Measurements from ENCODE around the gene ZDHHC14. TPM values are rescaled to one million over a fixed set of nuclear protein-coding genes. Genes with fewer than 3 reads are reported as not detected.
A peak's percentile ranks its signal among the peaks of the same experiment; 100 is the strongest.

Gene ZDHHC14
- total RNA-seq (2021; fragmentation: NEBNext Ultra II Directional; extraction: Animal tissue kit (Norgen Biotek cat#: 25700)) (5.3 and 7.4 TPM in 2 replicates), polyA plus RNA-seq (2011; rRNA removed) (2.9 and 4.3 TPM in 2 replicates), polyA minus RNA-seq (2011; rRNA and poly(A)+ RNA removed) (1.9 and 2.7 TPM in 2 replicates)
- polyA plus RNA-seq (2011; cell fraction: cytosol; rRNA removed), result 3.4 TPM
- polyA plus RNA-seq (2011; cell fraction: nucleus; rRNA removed), result 4.9 TPM
- polyA plus RNA-seq (2012, experiment 1 of 2), result 2.4 to 3.7 TPM (median 3.0 TPM) in 4 replicates
- 12.4 TPM for polyA plus RNA-seq (2012, experiment 2 of 2)
- 10.0 TPM for polyA plus RNA-seq (2013, experiment 1 of 2)
- polyA plus RNA-seq (2013, experiment 2 of 2), result 10.5 TPM
- 2.9 TPM for polyA minus RNA-seq (2011; cell fraction: cytosol; rRNA and poly(A)+ RNA removed)
- 4.9 TPM for polyA minus RNA-seq (2011; cell fraction: nucleus; rRNA and poly(A)+ RNA removed)
- long read RNA-seq, experiment 1, partial matches to known transcripts, result 0 of 6 reads
- long read RNA-seq, experiment 1, other reads (novel, unspliced or antisense), result 4 of 6 reads
- long read RNA-seq, experiment 2, partial matches to known transcripts, result 0 of 1 reads
- long read RNA-seq, experiment 2, other reads (novel, unspliced or antisense), result 1 of 1 reads

GRCh38 chr6:157380779-157381561 lies at the start of gene ZDHHC14:
Gene ZDHHC14 (plus strand): TSS chr6:157381190.
- no peak for FAIRE-seq
- Histone ChIP-seq H2BK20ac (ENCODE audit: low read length) (no peak within 1 kb of the TSS), H3K4me1 (replicated peaks in 1 of 4; ENCODE audit: control insufficient read depth in 3 of 4, insufficient read depth in 4 of 4, low read length in 3 of 4) (peaks cover 0 to 4% (median 2%) of the 10 kb centered on the region in 4 experiments; a peak in 4 of 7 replicates), H3K27ac (ENCODE audit: low read depth, low read length) (no peak within 1 kb of the TSS), H2AFZ (ENCODE audit: low read length) (peak within 1 kb of the TSS; percentile 51; the same call in 1 of the 2 replicates), H3K14ac (ENCODE audit: insufficient read length) (no peak within 1 kb of the TSS), H2BK5ac (ENCODE audit: low read depth, low read length) (no peak within 1 kb of the TSS), H3K4me2 (ENCODE audit: insufficient read depth in 1 of 2, low read depth in 2 of 2, low read length in 2 of 2) (peak within 1 kb of the TSS; percentile 73 to 88), H3K79me1 (ENCODE audit: low read depth, low read length) (no peaks in the 10 kb centered on the region), H2AK5ac (ENCODE audit: low read depth, low read length) (no peak within 1 kb of the TSS), H3K23me2 (ENCODE audit: low read depth, low read length) (no peaks in the 10 kb centered on the region; the same call in 1 of the 2 replicates), H3K23ac (ENCODE audit: insufficient read length) (no peak within 1 kb of the TSS), H4K8ac (ENCODE audit: extremely low read depth, insufficient read depth, low read length) (peak within 1 kb of the TSS; percentile 28; the same call in 1 of the 2 replicates), H4K91ac (replicated peaks; ENCODE audit: insufficient read length, low read length) (peak within 1 kb of the TSS; percentile 10), H4K20me1 (replicated peaks in 1 of 2; ENCODE audit: control insufficient read depth in 1 of 2, insufficient read depth in 2 of 2, low read length in 2 of 2) (no peaks in the 10 kb centered on the region), H2BK12ac (ENCODE audit: low read depth, low read length) (no peak within 1 kb of the TSS), H2BK15ac (ENCODE audit: low read length) (no peak within 1 kb of the TSS), H3K18ac (ENCODE audit: extremely low read depth, low read length) (peak within 1 kb of the TSS; percentile 73; the same call in 1 of the 2 replicates), H3K4ac (replicated peaks; ENCODE audit: insufficient read length, low read depth, low read length) (no peak within 1 kb of the TSS), H3K9me3 (ENCODE audit: insufficient read depth in 2 of 2, low read depth in 1 of 2, low read length in 1 of 2) (no peaks in the 10 kb centered on the region), H3K4me3 (ENCODE audit: extremely low read depth in 1 of 4, insufficient read depth in 2 of 4, low read depth in 3 of 4, low read length in 4 of 4) (peak within 1 kb of the TSS; percentile 53 to 83 (median 65)), H3K79me2 (ENCODE audit: control insufficient read depth in 1 of 2, insufficient read depth in 2 of 2, low read length in 2 of 2) (no peaks in the 10 kb centered on the region; a peak in 1 of 4 replicates), H3K9ac (replicated peaks in 1 of 4; ENCODE audit: extremely low read depth in 1 of 4, low read depth in 3 of 4, low read length in 3 of 4) (peak within 1 kb of the TSS in 2 of 4 experiments; percentile 5 to 53; a peak in 3 of 7 replicates), H3K27me3 (replicated peaks in 1 of 4; ENCODE audit: control insufficient read depth in 3 of 4, extremely low read depth in 1 of 4, insufficient read depth in 3 of 4, low read length in 3 of 4) (peaks cover 5 to 19% (median 11%) of the 10 kb centered on the region in 4 experiments; a peak in 6 of 7 replicates), H3K36me3 (ENCODE audit: control insufficient read depth in 2 of 4, insufficient read depth in 4 of 4, low read length in 3 of 4) (no peaks in the 10 kb centered on the region), H4K5ac (ENCODE audit: insufficient read length, low read depth, low read length) (peak within 1 kb of the TSS; percentile 12), H2BK120ac (replicated peaks; ENCODE audit: low read depth, low read length) (no peak within 1 kb of the TSS), H3K56ac (replicated peaks; ENCODE audit: insufficient read length, low read depth, low read length) (peak within 1 kb of the TSS; percentile 80)
- 3% methylated on average over 46 of the region's 106 CpGs; no CpG with 5 or more reads in 1 of the 2 experiments for WGBS, 2 experiments (ENCODE audit: extremely low coverage in 1 of 2, insufficient coverage in 1 of 2, insufficient read length in 1 of 2, insufficient replicate concordance in 2 of 2, low coverage in 1 of 2, low lambda C conversion rate in 2 of 2, missing lambda C conversion rate in 1 of 2)
- ChIA-PET POLR2A (ENCODE audit: partially characterized antibody) (no interaction called here), CTCF (ENCODE audit: partially characterized antibody) (interaction anchor here (2.0 to 2.2 kb wide), 2 partner anchors 20 to 41 kb away, joined by 6 to 8 read pairs; no protein-coding TSS in a partner anchor)
- peak in 1 of 2 experiments; percentile 73 for DNase-seq (ENCODE audit: low read depth in 1 of 2, low spot score in 2 of 2)
- TF ChIP-seq RBBP5 (IDR thresholded peaks at IDR 0.05; ENCODE audit: borderline replicate concordance, low read depth, low read length) (peak; percentile 70; the same call in 1 of the 2 replicates), SP1 (IDR thresholded peaks at IDR 0.05; ENCODE audit: low read depth, low read length) (no peak)
